Measurements from ENCODE around the gene NCK1. TPM values are rescaled to one million over a fixed set of nuclear protein-coding genes. Genes with fewer than 3 reads are reported as not detected.

Gene NCK1
- total and polyA plus RNA-seq, 10 of the 15 experiments (the other 5 are each of a cell fraction or from before 2014, with no cell fraction given), result 15.6 to 33.4 (median 25.0) TPM

GRCh38 chr3:136973352-136973751 is 111.3 kb downstream of the NCK1 start:
- no peak overlapping the region for H3K9ac ChIP-seq (ENCODE audit: control insufficient read depth, insufficient read depth, low read length)
- H3K9me3 ChIP-seq (replicated peaks; ENCODE audit: control insufficient read depth, insufficient read depth, low read length), result peaks cover 3% of the 10 kb centered on the region; the same call in 2 of the 3 replicates
- WGBS (ENCODE audit: insufficient coverage, insufficient replicate concordance, low lambda C conversion rate, missing lambda C conversion rate), result 48% methylated on average over 4 of the region's 4 CpGs
- ChIA-PET SMC1A (ENCODE audit: uncharacterized antibody, unreplicated experiment) (no interaction called here), POLR2A (no interaction called here), CTCF (no interaction called here), RAD21 (ENCODE audit: unreplicated experiment) (no interaction called here)
- in situ Hi-C loops (cut with MboI), result no loop called here
- H3K79me2 ChIP-seq (ENCODE audit: control insufficient read depth, insufficient read depth, low read length), result no peaks in the 10 kb centered on the region
- no peak overlapping the region for H3K4me3 ChIP-seq
- no peak overlapping the region for H3K27ac ChIP-seq (ENCODE audit: control insufficient read depth, insufficient read depth)
- TF ChIP-seq ZNF384 (IDR thresholded peaks at IDR 0.05; ENCODE audit: borderline replicate concordance, low read depth, low read length) (no peak), MEF2A (IDR thresholded peaks at IDR 0.05; ENCODE audit: insufficient read depth, low read depth, low read length) (no peak), HCFC1 (IDR thresholded peaks at IDR 0.05; ENCODE audit: low read length) (no peak), MYC (IDR thresholded peaks at IDR 0.05; ENCODE audit: insufficient read depth, insufficient read length, insufficient replicate concordance, low read length, severe bottlenecking) (no peak), BCL11A (IDR thresholded peaks at IDR 0.05; ENCODE audit: low read depth, low read length) (no peak)
- no peak overlapping the region for H2AFZ ChIP-seq (ENCODE audit: control insufficient read depth, low read depth, low read length)
- intact Hi-C loops (cut with micrococcal nuclease; ENCODE audit: unreplicated experiment), result no loop called here
- H3K27me3 ChIP-seq (replicated peaks in 1 of 2; ENCODE audit: control insufficient read depth in 2 of 2, insufficient read depth in 2 of 2, low read length in 1 of 2), result no peaks in the 10 kb centered on the region
- DNase-seq (ENCODE audit: low read depth, low spot score), result no peak
- no peak overlapping the region for H3K4me2 ChIP-seq (ENCODE audit: control insufficient read depth, insufficient read depth)
- BruUV-seq (replicated peaks), result no TSS peak
- no peaks in the 10 kb centered on the region for H3K4me1 ChIP-seq (ENCODE audit: control insufficient read depth, insufficient read depth, low read length)
- no peak for ATAC-seq
- no peak for FAIRE-seq
- H3K36me3 ChIP-seq (ENCODE audit: control insufficient read depth in 2 of 2, insufficient read depth in 2 of 2, low read length in 1 of 2), result no peaks in the 10 kb centered on the region
- H4K20me1 ChIP-seq (ENCODE audit: control insufficient read depth, insufficient read depth), result no peaks in the 10 kb centered on the region

GRCh38 chr3:136974670-136975069 is 112.7 kb downstream of the NCK1 start:
- no peak overlapping the region for H3K4me3 ChIP-seq
- ATAC-seq (no peak), DNase-seq (ENCODE audit: low read depth, low spot score) (no peak), FAIRE-seq (no peak)
- no TSS peak for BruUV-seq (replicated peaks)
- H3K27me3 ChIP-seq (replicated peaks in 1 of 2; ENCODE audit: control insufficient read depth in 2 of 2, insufficient read depth in 2 of 2, low read length in 1 of 2), result no peaks in the 10 kb centered on the region
- no peak overlapping the region for H3K27ac ChIP-seq (ENCODE audit: control insufficient read depth, insufficient read depth)
- no peak for TF ChIP-seq JUND (IDR thresholded peaks at IDR 0.05; ENCODE audit: low read depth, low read length)
- no peak for TF ChIP-seq RELB (IDR thresholded peaks at IDR 0.05; ENCODE audit: low read depth)
- no peak for TF ChIP-seq SIN3A (IDR thresholded peaks at IDR 0.05; ENCODE audit: low read depth, low read length)
- TF ChIP-seq SREBF1 (IDR thresholded peaks at IDR 0.05; ENCODE audit: low read length), result no peak
- peaks cover 3% of the 10 kb centered on the region; the same call in 2 of the 3 replicates for H3K9me3 ChIP-seq (replicated peaks; ENCODE audit: control insufficient read depth, insufficient read depth, low read length)
- in situ Hi-C loops (cut with MboI), result no loop called here
- no peak overlapping the region for H3K9ac ChIP-seq (ENCODE audit: control insufficient read depth, insufficient read depth, low read length)
- ChIA-PET RAD21 (ENCODE audit: unreplicated experiment) (no interaction called here), POLR2A (no interaction called here), CTCF (no interaction called here), SMC1A (ENCODE audit: uncharacterized antibody, unreplicated experiment) (no interaction called here)
- intact Hi-C loops (cut with micrococcal nuclease; ENCODE audit: unreplicated experiment), result no loop called here
- H3K36me3 ChIP-seq (ENCODE audit: control insufficient read depth in 2 of 2, insufficient read depth in 2 of 2, low read length in 1 of 2), result no peaks in the 10 kb centered on the region
- no peaks in the 10 kb centered on the region for H3K79me2 ChIP-seq (ENCODE audit: control insufficient read depth, insufficient read depth, low read length)
- WGBS (ENCODE audit: insufficient coverage, insufficient replicate concordance, low lambda C conversion rate, missing lambda C conversion rate), result 45% methylated on average over 2 of the region's 2 CpGs
- H2AFZ ChIP-seq (ENCODE audit: control insufficient read depth, low read depth, low read length), result no peak overlapping the region
- H3K4me2 ChIP-seq (ENCODE audit: control insufficient read depth, insufficient read depth), result no peak overlapping the region
- no peaks in the 10 kb centered on the region for H4K20me1 ChIP-seq (ENCODE audit: control insufficient read depth, insufficient read depth)
- H3K4me1 ChIP-seq (ENCODE audit: control insufficient read depth, insufficient read depth, low read length), result no peaks in the 10 kb centered on the region

Data from GM12878 (cell line).